ENCODE measurements around the gene OR10A4. TPM values are rescaled to one million over a fixed set of nuclear protein-coding genes. Genes with fewer than 3 reads are reported as not detected.
"Not testable (repeated sequence)": the region's sequence is repeated elsewhere in the genome, so short reads cannot be mapped to it uniquely, and the experiment has no call there.

OR10A4 gene
- total RNA-seq, 6 experiments from 2014 or later = not detected

DNA sequence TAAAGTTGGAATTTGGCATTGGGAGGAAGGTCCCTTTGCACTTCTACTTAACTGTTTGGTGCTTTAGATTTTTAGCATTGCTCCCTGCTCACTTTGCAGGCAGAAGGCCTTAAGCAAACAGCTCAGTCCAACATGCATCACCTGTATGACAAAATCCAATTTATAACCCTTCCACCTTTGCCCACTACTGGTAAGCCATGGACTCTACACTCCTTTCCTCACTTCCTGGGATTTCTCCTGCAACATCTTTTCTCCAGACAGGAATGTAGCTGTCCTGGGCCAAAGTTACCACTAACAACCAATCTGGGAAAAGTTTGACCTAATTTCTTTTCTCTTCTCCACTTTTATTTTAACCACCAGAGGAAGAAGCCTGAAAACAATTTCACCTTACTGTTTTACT lies 17.7 kb downstream of the OR10A4 start:
- no peaks in the 10 kb centered on the region for H3K9me3 Mint-ChIP-seq
- TF ChIP-seq, protein P1, sequence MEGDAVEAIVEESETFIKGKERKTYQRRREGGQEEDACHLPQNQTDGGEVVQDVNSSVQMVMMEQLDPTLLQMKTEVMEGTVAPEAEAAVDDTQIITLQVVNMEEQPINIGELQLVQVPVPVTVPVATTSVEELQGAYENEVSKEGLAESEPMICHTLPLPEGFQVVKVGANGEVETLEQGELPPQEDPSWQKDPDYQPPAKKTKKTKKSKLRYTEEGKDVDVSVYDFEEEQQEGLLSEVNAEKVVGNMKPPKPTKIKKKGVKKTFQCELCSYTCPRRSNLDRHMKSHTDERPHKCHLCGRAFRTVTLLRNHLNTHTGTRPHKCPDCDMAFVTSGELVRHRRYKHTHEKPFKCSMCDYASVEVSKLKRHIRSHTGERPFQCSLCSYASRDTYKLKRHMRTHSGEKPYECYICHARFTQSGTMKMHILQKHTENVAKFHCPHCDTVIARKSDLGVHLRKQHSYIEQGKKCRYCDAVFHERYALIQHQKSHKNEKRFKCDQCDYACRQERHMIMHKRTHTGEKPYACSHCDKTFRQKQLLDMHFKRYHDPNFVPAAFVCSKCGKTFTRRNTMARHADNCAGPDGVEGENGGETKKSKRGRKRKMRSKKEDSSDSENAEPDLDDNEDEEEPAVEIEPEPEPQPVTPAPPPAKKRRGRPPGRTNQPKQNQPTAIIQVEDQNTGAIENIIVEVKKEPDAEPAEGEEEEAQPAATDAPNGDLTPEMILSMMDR (IDR thresholded peaks at IDR 0.05) = no peak
- H3K36me3 Mint-ChIP-seq (ENCODE audit: low read depth) = no peaks in the 10 kb centered on the region
- no peak overlapping the region for H3K27ac Mint-ChIP-seq
- H3K27me3 Mint-ChIP-seq (ENCODE audit: insufficient read depth) = no peaks in the 10 kb centered on the region; the same call in 1 of the 2 replicates
- H3K4me1 Mint-ChIP-seq (ENCODE audit: low read depth) = no peaks in the 10 kb centered on the region
- H3K4me3 Mint-ChIP-seq = no peak overlapping the region
- DNase-seq = no peak

DNA sequence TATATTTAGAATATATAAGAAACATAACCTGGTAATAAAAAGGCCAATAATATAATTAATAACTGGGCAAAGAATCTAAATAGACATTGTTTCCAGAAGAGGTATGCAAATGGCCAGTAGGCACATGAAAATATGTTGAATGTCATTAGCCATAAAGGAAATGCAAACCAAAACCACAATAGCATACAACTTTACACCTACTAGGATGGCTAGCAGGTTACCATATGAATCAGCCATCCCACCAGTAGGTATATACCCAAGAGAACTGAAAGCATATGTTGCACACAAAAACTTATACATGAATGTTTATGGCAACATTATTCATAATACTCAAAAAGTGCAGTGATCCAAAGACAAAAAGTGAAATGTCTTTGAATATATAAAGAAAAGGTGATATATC lies 18.6 kb downstream of the OR10A4 start:
- Mint-ChIP-seq H3K4me3 (no peak overlapping the region), H3K9me3 (no peaks in the 10 kb centered on the region), H3K4me1 (ENCODE audit: low read depth) (no peaks in the 10 kb centered on the region), H3K27ac (no peak overlapping the region), H3K36me3 (ENCODE audit: low read depth) (no peaks in the 10 kb centered on the region), H3K27me3 (ENCODE audit: insufficient read depth) (no peaks in the 10 kb centered on the region; the same call in 1 of the 2 replicates)
- TF ChIP-seq, protein P1 (IDR thresholded peaks at IDR 0.05) = no peak
- no peak for DNase-seq

DNA sequence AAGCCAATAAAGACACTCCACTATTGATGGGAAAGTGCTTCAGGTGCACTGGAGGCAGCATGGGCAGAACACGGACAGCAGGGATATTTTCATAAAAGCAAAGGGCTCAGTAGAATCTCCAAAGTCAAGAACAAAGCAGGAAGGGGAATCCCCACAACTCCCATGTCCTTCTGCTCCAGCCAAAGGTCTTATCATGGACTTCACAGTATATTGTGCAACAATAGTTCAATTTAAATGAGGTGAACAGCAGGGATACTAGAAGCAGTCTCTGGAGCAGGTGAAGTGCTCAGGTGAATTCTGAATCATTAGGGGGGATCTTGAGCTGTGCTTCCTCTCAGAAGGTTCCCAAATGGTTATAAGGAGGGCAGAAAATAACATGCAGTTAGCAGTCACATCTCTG lies 22.5 kb downstream of the OR10A4 start:
- no peak for DNase-seq
- no peaks in the 10 kb centered on the region for H3K27me3 Mint-ChIP-seq (ENCODE audit: insufficient read depth)
- no peaks in the 10 kb centered on the region for H3K9me3 Mint-ChIP-seq
- TF ChIP-seq, protein P1 (IDR thresholded peaks at IDR 0.05) = no peak
- no peak overlapping the region for H3K27ac Mint-ChIP-seq
- H3K36me3 Mint-ChIP-seq (ENCODE audit: low read depth) = no peaks in the 10 kb centered on the region
- H3K4me3 Mint-ChIP-seq = no peak overlapping the region
- H3K4me1 Mint-ChIP-seq (ENCODE audit: low read depth) = no peaks in the 10 kb centered on the region

DNA sequence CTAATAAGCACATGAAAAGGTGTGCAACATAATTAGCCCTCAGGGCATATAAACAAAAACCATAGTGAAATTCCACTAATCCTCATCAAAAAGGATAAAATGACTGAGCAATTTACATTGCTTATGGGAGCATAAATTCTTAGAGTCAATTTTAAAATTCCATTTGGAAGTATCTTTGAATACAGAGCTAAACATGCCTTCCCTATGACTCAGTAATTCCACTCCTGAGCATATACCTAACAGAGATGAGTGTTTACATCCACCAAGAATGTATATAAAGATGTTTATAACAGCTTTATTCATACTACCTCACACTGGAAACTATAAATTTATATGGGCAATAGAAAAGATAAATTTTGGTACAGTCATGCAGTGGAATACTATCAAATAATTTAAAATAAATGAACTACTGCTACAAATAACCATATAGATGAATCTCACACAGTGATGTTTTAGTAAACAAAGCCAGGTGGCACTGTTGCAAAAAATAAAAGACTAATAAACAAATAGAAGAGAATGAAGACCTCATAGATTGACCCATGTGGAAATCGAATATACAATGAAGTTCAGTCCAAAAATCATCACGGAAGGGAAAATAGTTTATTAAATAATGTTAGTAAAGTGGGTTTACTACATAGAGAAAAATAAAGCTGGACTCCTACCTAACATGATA lies 24.0 kb downstream of the OR10A4 start:
- no peaks in the 10 kb centered on the region for H3K36me3 Mint-ChIP-seq (ENCODE audit: low read depth)
- TF ChIP-seq, protein P1 (IDR thresholded peaks at IDR 0.05) = peak; percentile 50; the same call in 1 of the 2 replicates
- no peaks in the 10 kb centered on the region for H3K4me1 Mint-ChIP-seq (ENCODE audit: low read depth)
- no peak overlapping the region for H3K27ac Mint-ChIP-seq
- peaks cover 6% of the 10 kb centered on the region; the same call in 1 of the 2 replicates for H3K27me3 Mint-ChIP-seq (ENCODE audit: insufficient read depth)
- H3K9me3 Mint-ChIP-seq = no peaks in the 10 kb centered on the region
- no peak for DNase-seq
- H3K4me3 Mint-ChIP-seq = no peak overlapping the region

DNA sequence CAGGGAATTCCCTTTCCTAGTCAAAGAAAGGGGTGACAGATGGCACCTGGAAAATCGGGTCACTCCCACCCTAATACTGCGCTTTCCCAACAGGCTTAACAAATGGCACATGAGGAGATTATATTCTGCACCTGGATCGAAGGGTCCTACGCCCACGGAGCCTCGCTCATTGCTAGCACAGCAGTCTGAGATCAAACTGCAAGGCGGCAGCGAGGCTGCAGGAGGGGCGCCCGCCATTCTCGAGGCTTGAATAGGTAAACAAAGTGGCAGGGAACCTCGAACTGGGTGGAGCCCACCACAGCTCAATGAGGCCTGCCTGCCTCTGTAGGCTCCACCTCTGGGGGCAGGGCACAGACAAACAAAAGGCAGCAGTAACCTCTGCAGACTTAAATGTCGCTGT lies 28.4 kb downstream of the OR10A4 start:
- H3K9me3 Mint-ChIP-seq; H3K27ac Mint-ChIP-seq; H3K4me3 Mint-ChIP-seq; H3K36me3 Mint-ChIP-seq (ENCODE audit: low read depth); H3K27me3 Mint-ChIP-seq (ENCODE audit: insufficient read depth); H3K4me1 Mint-ChIP-seq (ENCODE audit: low read depth); DNase-seq: not testable (repeated sequence)

DNA sequence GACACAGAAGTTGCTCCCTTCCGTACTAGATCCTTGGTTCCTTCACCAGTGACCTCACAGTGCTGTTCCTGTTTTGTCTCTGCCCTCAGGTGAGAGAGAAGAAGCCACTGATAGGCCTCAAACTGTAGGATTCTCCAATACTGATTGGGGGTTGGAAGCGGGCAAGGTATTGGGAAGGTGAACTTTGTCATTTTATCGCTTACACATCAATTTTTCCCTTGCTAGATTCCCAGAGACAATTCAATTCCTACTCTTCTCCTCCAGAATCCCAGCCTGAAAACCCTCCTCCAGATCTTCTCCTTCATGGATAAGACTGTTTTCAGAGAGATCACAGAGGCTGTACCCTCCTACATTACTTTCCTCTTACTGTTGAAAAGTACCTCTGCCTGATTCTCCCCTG lies 35.0 kb downstream of the OR10A4 start:
- Mint-ChIP-seq H3K4me3 (no peak overlapping the region), H3K27me3 (ENCODE audit: insufficient read depth) (peaks cover 2% of the 10 kb centered on the region), H3K36me3 (ENCODE audit: low read depth) (no peaks in the 10 kb centered on the region), H3K9me3 (no peaks in the 10 kb centered on the region), H3K27ac (no peak overlapping the region), H3K4me1 (ENCODE audit: low read depth) (no peaks in the 10 kb centered on the region)
- no peak for DNase-seq
- TF ChIP-seq, protein P1 (IDR thresholded peaks at IDR 0.05) = no peak
